K562 (cell line): ENCODE measurements around the gene AFDN. TPM values are rescaled to one million over a fixed set of nuclear protein-coding genes. Genes with fewer than 3 reads are reported as not detected.

ENCODE experiments used
- ATF1 ChIP-seq, 2 experiments: fragments of 450-650 bp in 1 of 2; IDR thresholded peaks; 2 replicates each; pipeline ENCODE4 v1.6.1; 2016; ENCODE audit warnings: missing compliant biosample characterization in 1 of 2, missing genetic modification characterization in 1 of 2
- BCL6 ChIP-seq: fragments of 250-450 bp; sonication (Bioruptor Pico); IDR thresholded peaks from 2 replicates; pipeline ENCODE4 v1.4.0; 2020
- DNMT1 ChIP-seq: fragments of 450-650 bp; IDR thresholded peaks from 2 replicates; pipeline ENCODE4 v1.6.1; 2016; ENCODE audit warnings: antibody characterized with exemption, mild to moderate bottlenecking
- HDAC6 ChIP-seq: IDR thresholded peaks from 2 replicates; pipeline ENCODE4 v1.6.1; 2012; ENCODE audit warnings: low read depth, mild to moderate bottlenecking, control low read depth, inconsistent platforms, low read length, moderate library complexity
- ILK ChIP-seq: fragments of 450-650 bp; IDR thresholded peaks from 2 replicates; pipeline ENCODE4 v1.6.1; 2016; ENCODE audit warnings: missing genetic modification characterization, low read depth, mild to moderate bottlenecking, missing compliant biosample characterization, moderate library complexity, borderline replicate concordance
- PHTF2 ChIP-seq: fragments of 250-450 bp; sonication (Bioruptor Pico); IDR thresholded peaks from 2 replicates; pipeline ENCODE4 v1.5.0; 2021; ENCODE audit warnings: mild to moderate bottlenecking
- RFX5 ChIP-seq: IDR thresholded peaks from 2 replicates; pipeline ENCODE4 v1.6.1; 2011; ENCODE audit warnings: low read depth, mild to moderate bottlenecking, improper control_type of control experiment, low read length
- TRIM24 ChIP-seq, 2 experiments: fragments of 450-650 bp; IDR thresholded peaks; 2 replicates each; pipeline ENCODE4 v1.6.1; 2016
- ZNF79 ChIP-seq: fragments of 250-450 bp; sonication (Bioruptor Pico); IDR thresholded peaks from 2 replicates; pipeline ENCODE4 v1.4.0; 2020; ENCODE audit warnings: low read depth, mild to moderate bottlenecking, moderate library complexity
- polyA plus RNA-seq, 8 experiments: library from polyadenylated mRNA; depleted of rRNA in 4 of 8; stranded (reverse) in 5 of 8; unstranded in 3 of 8; fragments of >200 nt; fragmentation: Nextera tagmentation in 2 of 8; fragmentation: Illumina TruSeq in 1 of 8; extraction: Ambion mirVana in 2 of 8; extraction: Trizol in 1 of 8; gene quantifications; 2 replicates each; pipeline versions ENCODE4 v1.2.1 to v1.2.3, GENCODE V29; 2011 to 2014; ENCODE audit warnings: inconsistent platforms in 1 of 8, missing spikeins in 1 of 8
- total RNA-seq, 7 experiments: library from RNA; depleted of rRNA in 6 of 7; stranded (reverse); fragments of >200 nt in 6 of 7; fragmentation: Illumina TruSeq in 2 of 7; extraction: Trizol in 2 of 7; gene quantifications; 2 replicates each; pipeline versions ENCODE4 v1.2.1 to v1.2.3, GENCODE V29; 2011 to 2021; ENCODE audit warnings: low replicate concordance in 1 of 7
- TF ChIP-seq, protein P1 (sequence below): fragments of 450-650 bp; IDR thresholded peaks from 2 replicates; pipeline ENCODE4 v1.6.1; 2017; ENCODE audit warnings: mild to moderate bottlenecking, moderate library complexity
- TF ChIP-seq, protein P2 (sequence below): fragments of 200-800 bp; sonication (Bioruptor generic); IDR thresholded peaks from 2 replicates; pipeline ENCODE4 v1.6.1; 2017; ENCODE audit warnings: missing genetic modification characterization, missing compliant biosample characterization
- TF ChIP-seq, protein P3 (sequence below): sonication (generic); formaldehyde crosslinking; IDR thresholded peaks from 2 replicates; pipeline ENCODE4 v1.8.0; 2022; ENCODE audit warnings: mild to moderate bottlenecking, missing genetic modification reagents
- TF ChIP-seq, protein P4 (sequence below): fragments of 250-450 bp; sonication (Bioruptor Pico); IDR thresholded peaks from 2 replicates; pipeline ENCODE4 v1.5.0; 2020; ENCODE audit warnings: mild to moderate bottlenecking
- TF ChIP-seq, protein P5 (sequence below): sonication (generic); formaldehyde crosslinking; IDR thresholded peaks from 2 replicates; pipeline ENCODE4 v1.9.0; 2022; ENCODE audit warnings: mild to moderate bottlenecking, missing genetic modification reagents
- TF ChIP-seq, protein P6 (sequence below): fragments of 450-650 bp; IDR thresholded peaks from 2 replicates; pipeline ENCODE4 v1.7.1; 2018; ENCODE audit warnings: mild to moderate bottlenecking, low read depth; ENCODE audit not compliant: partially characterized antibody

The AFDN gene
- total and polyA plus RNA-seq, 9 of the 15 experiments (the other 6 are each of a cell fraction or from before 2014, with no cell fraction given), result 7.2 to 129 (median 105) TPM

DNA sequence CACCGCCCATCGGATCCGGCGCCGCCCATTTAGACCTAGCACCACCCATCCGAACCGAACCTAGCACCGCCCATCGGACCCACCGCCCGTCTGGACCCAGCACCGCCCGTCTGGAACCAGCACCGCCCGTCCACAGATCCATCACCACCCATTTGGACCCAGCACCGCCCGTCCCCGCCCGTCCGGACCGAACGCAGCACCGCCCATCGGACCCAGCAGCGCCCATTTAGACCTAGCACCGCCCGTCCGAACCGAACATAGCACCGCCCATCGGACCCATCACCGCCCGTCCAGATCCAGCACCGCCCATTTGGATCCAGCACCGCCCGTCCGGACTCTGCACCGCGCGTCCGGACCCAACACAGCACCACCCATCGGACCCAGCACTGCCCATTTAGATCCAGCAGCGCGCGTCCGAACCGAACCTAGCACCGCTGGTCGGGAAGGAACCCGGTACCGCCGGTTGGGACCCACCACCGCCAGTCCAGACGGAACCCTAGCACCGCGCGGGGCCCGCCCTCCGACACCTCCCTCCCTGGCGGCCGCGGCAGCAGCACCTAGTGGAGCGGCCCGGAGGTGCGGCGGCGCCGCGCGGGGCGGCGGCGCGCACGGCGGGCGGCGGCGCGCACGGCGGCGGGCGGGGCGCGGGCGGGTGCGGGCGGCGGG lies 348 bp upstream of the AFDN start (continued):
- TF ChIP-seq, protein P1, sequence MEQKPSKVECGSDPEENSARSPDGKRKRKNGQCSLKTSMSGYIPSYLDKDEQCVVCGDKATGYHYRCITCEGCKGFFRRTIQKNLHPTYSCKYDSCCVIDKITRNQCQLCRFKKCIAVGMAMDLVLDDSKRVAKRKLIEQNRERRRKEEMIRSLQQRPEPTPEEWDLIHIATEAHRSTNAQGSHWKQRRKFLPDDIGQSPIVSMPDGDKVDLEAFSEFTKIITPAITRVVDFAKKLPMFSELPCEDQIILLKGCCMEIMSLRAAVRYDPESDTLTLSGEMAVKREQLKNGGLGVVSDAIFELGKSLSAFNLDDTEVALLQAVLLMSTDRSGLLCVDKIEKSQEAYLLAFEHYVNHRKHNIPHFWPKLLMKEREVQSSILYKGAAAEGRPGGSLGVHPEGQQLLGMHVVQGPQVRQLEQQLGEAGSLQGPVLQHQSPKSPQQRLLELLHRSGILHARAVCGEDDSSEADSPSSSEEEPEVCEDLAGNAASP, result no peak
- TF ChIP-seq, protein P2, sequence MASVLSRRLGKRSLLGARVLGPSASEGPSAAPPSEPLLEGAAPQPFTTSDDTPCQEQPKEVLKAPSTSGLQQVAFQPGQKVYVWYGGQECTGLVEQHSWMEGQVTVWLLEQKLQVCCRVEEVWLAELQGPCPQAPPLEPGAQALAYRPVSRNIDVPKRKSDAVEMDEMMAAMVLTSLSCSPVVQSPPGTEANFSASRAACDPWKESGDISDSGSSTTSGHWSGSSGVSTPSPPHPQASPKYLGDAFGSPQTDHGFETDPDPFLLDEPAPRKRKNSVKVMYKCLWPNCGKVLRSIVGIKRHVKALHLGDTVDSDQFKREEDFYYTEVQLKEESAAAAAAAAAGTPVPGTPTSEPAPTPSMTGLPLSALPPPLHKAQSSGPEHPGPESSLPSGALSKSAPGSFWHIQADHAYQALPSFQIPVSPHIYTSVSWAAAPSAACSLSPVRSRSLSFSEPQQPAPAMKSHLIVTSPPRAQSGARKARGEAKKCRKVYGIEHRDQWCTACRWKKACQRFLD, result peak; percentile 59
- TF ChIP-seq, protein P3, sequence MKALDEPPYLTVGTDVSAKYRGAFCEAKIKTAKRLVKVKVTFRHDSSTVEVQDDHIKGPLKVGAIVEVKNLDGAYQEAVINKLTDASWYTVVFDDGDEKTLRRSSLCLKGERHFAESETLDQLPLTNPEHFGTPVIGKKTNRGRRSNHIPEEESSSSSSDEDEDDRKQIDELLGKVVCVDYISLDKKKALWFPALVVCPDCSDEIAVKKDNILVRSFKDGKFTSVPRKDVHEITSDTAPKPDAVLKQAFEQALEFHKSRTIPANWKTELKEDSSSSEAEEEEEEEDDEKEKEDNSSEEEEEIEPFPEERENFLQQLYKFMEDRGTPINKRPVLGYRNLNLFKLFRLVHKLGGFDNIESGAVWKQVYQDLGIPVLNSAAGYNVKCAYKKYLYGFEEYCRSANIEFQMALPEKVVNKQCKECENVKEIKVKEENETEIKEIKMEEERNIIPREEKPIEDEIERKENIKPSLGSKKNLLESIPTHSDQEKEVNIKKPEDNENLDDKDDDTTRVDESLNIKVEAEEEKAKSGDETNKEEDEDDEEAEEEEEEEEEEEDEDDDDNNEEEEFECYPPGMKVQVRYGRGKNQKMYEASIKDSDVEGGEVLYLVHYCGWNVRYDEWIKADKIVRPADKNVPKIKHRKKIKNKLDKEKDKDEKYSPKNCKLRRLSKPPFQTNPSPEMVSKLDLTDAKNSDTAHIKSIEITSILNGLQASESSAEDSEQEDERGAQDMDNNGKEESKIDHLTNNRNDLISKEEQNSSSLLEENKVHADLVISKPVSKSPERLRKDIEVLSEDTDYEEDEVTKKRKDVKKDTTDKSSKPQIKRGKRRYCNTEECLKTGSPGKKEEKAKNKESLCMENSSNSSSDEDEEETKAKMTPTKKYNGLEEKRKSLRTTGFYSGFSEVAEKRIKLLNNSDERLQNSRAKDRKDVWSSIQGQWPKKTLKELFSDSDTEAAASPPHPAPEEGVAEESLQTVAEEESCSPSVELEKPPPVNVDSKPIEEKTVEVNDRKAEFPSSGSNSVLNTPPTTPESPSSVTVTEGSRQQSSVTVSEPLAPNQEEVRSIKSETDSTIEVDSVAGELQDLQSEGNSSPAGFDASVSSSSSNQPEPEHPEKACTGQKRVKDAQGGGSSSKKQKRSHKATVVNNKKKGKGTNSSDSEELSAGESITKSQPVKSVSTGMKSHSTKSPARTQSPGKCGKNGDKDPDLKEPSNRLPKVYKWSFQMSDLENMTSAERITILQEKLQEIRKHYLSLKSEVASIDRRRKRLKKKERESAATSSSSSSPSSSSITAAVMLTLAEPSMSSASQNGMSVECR (CRISPR knock-in tag), result peak; percentile 85
- TF ChIP-seq ATF1 (CRISPR knock-in tag; IDR thresholded peaks at IDR 0.05) (no peak), ATF1 (tag; IDR thresholded peaks at IDR 0.05) (no peak; the same call in 1 of the 2 replicates), BCL6 (CRISPR knock-in tag) (no peak), HDAC6 (no peak), ZNF79 (CRISPR knock-in tag) (no peak), TRIM24 (IDR thresholded peaks at IDR 0.05) (peak in 1 of 2 experiments; percentile 52; a peak in 1 of 4 replicates), ILK (tag) (no peak), DNMT1 (peak; percentile 100), RFX5 (no peak), PHTF2 (CRISPR knock-in tag) (no peak)
- TF ChIP-seq, protein P4, sequence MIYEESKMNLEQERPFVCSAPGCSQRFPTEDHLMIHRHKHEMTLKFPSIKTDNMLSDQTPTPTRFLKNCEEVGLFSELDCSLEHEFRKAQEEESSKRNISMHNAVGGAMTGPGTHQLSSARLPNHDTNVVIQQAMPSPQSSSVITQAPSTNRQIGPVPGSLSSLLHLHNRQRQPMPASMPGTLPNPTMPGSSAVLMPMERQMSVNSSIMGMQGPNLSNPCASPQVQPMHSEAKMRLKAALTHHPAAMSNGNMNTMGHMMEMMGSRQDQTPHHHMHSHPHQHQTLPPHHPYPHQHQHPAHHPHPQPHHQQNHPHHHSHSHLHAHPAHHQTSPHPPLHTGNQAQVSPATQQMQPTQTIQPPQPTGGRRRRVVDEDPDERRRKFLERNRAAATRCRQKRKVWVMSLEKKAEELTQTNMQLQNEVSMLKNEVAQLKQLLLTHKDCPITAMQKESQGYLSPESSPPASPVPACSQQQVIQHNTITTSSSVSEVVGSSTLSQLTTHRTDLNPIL, result no peak
- TF ChIP-seq, protein P5, sequence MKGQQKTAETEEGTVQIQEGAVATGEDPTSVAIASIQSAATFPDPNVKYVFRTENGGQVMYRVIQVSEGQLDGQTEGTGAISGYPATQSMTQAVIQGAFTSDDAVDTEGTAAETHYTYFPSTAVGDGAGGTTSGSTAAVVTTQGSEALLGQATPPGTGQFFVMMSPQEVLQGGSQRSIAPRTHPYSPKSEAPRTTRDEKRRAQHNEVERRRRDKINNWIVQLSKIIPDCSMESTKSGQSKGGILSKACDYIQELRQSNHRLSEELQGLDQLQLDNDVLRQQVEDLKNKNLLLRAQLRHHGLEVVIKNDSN (CRISPR knock-in tag), result peak; percentile 56
- TF ChIP-seq, protein P6, sequence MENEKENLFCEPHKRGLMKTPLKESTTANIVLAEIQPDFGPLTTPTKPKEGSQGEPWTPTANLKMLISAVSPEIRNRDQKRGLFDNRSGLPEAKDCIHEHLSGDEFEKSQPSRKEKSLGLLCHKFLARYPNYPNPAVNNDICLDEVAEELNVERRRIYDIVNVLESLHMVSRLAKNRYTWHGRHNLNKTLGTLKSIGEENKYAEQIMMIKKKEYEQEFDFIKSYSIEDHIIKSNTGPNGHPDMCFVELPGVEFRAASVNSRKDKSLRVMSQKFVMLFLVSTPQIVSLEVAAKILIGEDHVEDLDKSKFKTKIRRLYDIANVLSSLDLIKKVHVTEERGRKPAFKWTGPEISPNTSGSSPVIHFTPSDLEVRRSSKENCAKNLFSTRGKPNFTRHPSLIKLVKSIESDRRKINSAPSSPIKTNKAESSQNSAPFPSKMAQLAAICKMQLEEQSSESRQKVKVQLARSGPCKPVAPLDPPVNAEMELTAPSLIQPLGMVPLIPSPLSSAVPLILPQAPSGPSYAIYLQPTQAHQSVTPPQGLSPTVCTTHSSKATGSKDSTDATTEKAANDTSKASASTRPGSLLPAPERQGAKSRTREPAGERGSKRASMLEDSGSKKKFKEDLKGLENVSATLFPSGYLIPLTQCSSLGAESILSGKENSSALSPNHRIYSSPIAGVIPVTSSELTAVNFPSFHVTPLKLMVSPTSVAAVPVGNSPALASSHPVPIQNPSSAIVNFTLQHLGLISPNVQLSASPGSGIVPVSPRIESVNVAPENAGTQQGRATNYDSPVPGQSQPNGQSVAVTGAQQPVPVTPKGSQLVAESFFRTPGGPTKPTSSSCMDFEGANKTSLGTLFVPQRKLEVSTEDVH, result no peak
